NB4 (cell line): ENCODE data around the gene ACOXL.

Experiments used
- DNase-seq: peaks from one replicate; pipeline ENCODE4 v3.0.0; 2010; ENCODE audit warnings: low read depth
- H3K4me3 ChIP-seq: one replicate; pipeline ENCODE4 v1.5.1; 2011; ENCODE audit warnings: mild to moderate bottlenecking, low read depth, low read length, moderate library complexity
- MYC ChIP-seq: IDR thresholded peaks from 2 replicates; pipeline ENCODE4 v1.6.1; 2011; ENCODE audit warnings: low read depth, low read length
- POLR2A ChIP-seq: IDR thresholded peaks from 2 replicates; pipeline ENCODE4 v1.6.1; 2011; ENCODE audit warnings: mild to moderate bottlenecking; ENCODE audit not compliant: insufficient read length; ENCODE audit errors: extremely low read depth
- TF ChIP-seq, protein P1 (sequence below): IDR thresholded peaks from one replicate; pipeline ENCODE4 v1.5.1; 2012; ENCODE audit warnings: low read depth, low read length
- TF ChIP-seq, protein P2 (sequence below): IDR thresholded peaks from 2 replicates; pipeline ENCODE4 v1.6.1; 2011; ENCODE audit warnings: low read depth, low read length

The ACOXL gene

DNA sequence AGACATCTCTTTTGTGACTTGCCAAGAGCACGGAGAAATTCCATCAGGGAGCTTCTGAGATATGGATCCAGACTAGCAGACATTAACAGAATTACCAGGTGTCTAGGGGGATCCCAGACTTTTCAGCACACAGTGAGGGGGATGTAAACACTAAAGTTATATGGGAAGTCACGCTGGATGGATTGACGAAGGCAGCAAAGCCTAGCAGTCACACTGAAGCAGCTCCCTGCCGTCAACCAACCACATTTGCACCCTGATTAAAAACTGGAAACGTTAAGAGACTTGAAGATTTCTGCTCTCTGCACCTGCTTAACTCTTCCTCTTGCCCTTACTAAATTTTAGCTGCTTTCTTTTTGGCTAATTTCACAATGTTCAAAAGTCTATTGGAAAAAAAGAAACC is 325.9 kb downstream of the ACOXL start:
- H3K4me3 ChIP-seq, result no peak overlapping the region
- TF ChIP-seq, protein P1, sequence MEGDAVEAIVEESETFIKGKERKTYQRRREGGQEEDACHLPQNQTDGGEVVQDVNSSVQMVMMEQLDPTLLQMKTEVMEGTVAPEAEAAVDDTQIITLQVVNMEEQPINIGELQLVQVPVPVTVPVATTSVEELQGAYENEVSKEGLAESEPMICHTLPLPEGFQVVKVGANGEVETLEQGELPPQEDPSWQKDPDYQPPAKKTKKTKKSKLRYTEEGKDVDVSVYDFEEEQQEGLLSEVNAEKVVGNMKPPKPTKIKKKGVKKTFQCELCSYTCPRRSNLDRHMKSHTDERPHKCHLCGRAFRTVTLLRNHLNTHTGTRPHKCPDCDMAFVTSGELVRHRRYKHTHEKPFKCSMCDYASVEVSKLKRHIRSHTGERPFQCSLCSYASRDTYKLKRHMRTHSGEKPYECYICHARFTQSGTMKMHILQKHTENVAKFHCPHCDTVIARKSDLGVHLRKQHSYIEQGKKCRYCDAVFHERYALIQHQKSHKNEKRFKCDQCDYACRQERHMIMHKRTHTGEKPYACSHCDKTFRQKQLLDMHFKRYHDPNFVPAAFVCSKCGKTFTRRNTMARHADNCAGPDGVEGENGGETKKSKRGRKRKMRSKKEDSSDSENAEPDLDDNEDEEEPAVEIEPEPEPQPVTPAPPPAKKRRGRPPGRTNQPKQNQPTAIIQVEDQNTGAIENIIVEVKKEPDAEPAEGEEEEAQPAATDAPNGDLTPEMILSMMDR, result no peak
- TF ChIP-seq POLR2A, result no peak
- TF ChIP-seq MYC, result no peak
- TF ChIP-seq, protein P2, sequence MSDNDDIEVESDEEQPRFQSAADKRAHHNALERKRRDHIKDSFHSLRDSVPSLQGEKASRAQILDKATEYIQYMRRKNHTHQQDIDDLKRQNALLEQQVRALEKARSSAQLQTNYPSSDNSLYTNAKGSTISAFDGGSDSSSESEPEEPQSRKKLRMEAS, result no peak
- DNase-seq, result no peak

GRCh38 chr2:111061191-111061590 is 328.8 kb downstream of the ACOXL start:
- DNase-seq, result peak; percentile 39
- no peak overlapping the region for H3K4me3 ChIP-seq
- TF ChIP-seq, protein P2, result no peak
- TF ChIP-seq POLR2A (no peak), MYC (no peak)
- TF ChIP-seq, protein P1, result no peak

- TF ChIP-seq POLR2A (no peak), MYC (no peak)
- TF ChIP-seq, protein P2, result no peak
- TF ChIP-seq, protein P1, result no peak
These were observed 330.0 kb downstream of the ACOXL start for GRCh38 chr2:111062417-111062816.

DNA sequence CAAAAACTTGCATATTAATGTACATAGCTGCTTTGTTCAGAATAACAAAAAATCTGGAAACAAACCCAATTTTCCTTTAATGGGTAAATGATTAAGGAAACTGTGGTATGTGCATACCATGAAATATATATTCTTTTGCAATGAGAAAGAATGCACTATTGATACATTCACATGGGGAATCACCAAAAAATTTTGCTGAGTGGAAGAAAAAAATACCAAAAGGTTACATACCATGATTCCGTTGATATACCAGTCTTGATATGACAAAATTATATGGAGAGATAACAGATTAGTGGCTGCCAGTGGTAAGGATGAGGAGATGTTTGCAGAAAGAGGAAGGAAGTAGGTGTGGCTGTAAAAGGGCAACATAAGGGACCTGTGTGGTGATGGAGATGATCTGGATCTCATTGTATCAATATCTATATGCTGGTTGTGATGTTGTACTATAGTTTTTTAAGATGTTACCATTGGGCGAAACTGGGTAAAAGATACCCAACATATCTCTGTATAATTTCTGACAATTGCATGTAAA is 333.8 kb downstream of the ACOXL start:
- peak; percentile 42 for DNase-seq
- H3K4me3 ChIP-seq, result no peak overlapping the region
- no peak for TF ChIP-seq MYC
- TF ChIP-seq POLR2A, result no peak
- TF ChIP-seq, protein P2, result no peak
- TF ChIP-seq, protein P1, result no peak

More at GRCh38 chr2:111062417-111062816, 330.0 kb downstream of the ACOXL start:
- DNase-seq, result no peak
- H3K4me3 ChIP-seq, result no peak overlapping the region

DNA sequence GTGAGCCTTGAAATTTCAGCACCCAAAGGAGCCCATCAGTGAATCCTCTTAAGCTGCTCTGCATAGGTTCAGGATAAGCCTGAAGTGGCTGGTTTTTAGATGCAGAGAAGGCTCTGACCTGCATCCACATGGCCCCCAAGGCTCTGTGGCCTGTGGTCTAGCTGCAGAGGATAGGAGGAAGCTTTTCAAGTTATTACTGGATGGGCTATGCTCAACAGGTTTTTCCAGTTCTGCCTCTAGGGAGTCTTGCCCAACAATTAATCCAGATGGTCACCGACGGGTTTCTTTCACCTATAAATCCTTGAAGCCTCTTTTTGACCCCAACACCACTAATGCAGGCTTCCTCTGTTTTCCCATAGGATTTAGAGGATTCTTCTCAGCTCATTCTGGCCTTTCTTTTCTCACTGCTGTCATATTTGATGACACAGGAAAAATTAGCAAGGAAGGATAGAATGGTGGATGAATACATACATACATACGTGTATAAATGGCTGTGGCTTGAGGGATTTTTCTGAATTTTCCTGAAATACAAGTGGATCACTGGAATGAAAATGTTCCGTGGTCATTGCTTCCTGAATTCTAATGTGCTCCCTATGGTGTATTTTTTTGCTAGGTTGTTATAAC is 336.2 kb downstream of the ACOXL start:
- TF ChIP-seq POLR2A (no peak), MYC (no peak)
- TF ChIP-seq, protein P1, result no peak
- TF ChIP-seq, protein P2, result no peak
- peak; percentile 65 for DNase-seq
- H3K4me3 ChIP-seq, result no peak overlapping the region
